DMS 273 treated with DMSO at 0.1 percent for 48 hours (cell line): ENCODE data around the gene ZAP70.
A peak's percentile ranks its signal among the peaks of the same experiment; 100 is the strongest.
"Not testable (repeated sequence)": the region's sequence is repeated elsewhere in the genome, so short reads cannot be mapped to it uniquely, and the experiment has no call there.

Experiments
- DNase-seq: peaks from one replicate; lab custom pipeline; 2025; lab: John Stamatoyannopoulos, UW

The ZAP70 gene

DNA sequence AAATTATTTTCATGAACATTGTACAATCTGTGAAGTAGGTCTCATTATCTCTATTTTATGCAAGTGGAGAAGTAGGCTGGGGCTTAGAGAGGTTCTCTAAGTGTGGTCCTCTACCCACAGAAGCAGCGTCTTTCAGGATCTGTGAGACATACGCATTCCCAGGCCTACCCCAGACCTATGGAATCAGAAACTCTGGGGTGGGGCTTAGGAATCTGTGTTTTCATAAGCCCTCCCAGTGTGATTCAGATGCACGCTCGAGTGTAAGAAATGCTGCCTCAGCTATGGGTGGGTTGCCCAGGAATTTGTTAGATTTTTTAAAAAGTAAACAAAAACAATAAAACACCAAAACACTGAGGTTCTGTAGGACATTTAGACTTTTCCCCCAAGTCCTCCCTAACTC lies 14.8 kb upstream of the ZAP70 start:
- DNase-seq = no peak

DNA sequence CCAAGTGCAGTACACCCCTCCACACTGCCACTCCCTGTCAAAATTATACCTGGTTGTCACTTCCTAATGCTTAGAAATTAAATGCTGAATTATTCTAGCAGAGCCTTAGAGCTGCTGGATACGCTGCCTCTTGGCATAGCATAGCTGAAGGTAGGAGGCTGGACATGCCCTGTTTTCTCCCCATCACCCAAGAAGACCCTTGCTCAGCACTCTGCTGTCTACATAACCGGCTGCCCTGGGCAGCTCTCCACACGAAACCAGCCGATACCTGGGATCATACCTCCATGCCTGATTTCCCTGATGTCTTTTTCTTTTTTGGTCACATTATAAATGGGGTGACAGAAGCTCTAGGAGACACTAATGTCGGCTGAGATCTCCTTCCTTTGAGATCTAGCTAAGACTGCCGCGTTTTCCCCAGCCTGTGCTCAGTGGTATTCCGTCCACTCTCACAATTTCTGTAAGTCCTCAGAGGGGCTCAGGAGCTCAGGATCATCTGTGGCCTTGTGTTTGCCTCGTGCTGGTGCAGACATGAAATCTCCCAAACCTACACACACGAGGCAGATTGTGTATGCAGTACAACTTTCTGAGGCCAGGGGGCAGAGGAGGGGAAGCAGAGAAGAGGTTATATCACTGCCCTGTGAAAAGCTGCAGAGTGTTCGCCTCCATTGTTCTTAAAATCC lies 13.5 kb upstream of the ZAP70 start:
- peak; percentile 8 for DNase-seq

DNA sequence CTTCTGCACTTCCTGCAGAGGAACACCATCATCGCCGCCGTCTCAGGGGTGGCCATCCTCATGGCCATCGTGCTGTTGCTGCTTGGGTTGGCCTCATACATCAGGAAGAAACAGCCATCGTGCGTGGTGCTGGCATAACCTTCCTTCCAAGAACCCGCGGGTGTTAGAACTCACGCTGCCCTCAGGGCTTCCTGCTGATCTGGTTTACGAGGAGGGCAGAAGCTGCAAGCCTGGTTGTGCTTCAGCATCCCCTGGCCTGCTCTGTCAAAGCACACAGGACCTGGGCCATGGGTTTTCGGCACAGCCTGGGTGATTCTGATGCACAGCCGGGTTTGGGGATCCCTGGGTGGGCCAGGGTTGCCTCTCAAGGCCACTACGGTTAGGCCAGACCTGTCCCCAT lies 12.2 kb upstream of the ZAP70 start:
- DNase-seq = no peak

DNA sequence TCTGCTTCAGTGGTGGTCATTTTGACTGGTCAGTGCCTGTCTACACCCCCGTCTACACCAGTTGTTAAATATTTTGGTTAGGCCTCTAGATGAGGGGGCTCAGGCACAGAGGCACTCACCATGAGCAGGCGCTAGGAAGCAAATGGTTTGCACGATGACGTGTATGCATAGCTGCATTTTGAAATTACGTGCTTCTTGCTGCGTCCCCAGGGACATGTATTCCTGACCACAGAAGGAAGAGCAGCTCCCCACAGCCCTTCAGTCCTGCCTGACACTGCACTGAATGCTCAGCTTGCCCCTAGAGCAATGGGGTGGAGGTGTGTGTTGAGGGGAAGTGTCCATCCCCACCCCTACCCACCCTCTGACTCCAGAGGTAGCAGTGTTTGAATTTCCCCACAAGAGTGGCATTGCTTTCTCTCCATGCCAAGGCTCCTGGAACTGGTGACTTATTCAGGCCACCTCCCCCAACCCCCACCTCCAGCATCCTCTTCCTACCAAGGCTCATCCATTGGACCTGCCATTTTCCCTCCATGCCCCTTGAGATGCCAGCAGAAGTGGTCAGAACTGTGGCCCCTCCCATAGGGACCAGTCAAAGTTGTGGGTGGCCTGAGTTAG lies 11.4 kb upstream of the ZAP70 start:
- DNase-seq = no peak

DNA sequence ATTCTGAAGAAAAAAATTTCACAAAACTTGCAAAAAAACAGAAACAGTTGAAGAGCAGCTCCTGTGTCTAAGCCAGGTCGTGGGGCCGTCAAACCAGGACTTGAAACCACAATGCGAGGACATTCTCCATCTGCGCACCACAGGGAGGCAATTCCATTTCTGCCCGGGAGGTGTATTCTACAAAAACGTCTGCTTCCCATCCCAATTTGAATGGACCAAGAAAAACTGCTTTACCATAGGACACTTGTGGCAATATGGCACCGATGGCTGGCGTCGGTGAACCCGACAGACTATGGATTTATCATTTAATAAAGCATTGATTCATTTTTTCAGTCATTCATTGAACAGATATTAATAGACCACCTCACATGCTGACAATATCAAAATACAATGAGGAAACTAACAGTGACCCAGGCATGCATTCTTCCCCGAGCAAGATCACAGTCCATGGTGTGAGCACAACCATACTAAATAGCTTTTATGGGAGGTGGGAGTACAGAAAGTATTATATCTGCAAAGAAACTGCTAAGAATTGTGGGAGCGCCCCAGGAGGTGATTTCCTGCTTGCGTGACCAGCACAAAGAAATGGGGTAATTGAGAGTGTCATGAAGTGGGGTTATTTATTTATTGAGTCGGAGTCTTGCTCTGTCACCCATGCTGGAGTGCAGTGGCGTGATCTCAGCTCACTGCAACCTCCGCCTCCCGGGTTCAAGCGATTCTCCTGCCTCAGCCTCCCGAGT lies 10.5 kb upstream of the ZAP70 start:
- DNase-seq = no peak

GRCh38 chr2:97703741-97704140 lies 9.6 kb upstream of the ZAP70 start:
- no peak for DNase-seq

DNA sequence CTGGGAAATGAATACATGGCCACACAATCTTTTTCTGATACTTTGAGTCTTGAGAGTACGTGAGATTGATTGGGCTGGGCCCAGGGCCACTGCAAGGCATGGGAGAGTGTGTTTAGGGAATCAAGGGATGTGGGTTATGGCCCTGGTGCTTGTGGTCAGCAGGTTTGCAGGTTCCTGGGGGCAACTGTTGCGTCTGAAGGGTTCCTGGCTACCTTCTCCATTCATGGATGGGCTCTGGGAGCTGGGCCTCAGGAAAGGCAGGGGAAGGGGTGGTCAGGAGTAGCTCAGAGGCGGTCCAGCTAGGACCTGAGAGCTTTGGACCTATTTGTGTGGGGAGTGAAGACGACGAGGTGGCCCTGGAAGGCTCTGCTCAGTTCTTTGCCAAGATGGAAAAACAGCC lies 8.4 kb upstream of the ZAP70 start:
- no peak for DNase-seq

DNA sequence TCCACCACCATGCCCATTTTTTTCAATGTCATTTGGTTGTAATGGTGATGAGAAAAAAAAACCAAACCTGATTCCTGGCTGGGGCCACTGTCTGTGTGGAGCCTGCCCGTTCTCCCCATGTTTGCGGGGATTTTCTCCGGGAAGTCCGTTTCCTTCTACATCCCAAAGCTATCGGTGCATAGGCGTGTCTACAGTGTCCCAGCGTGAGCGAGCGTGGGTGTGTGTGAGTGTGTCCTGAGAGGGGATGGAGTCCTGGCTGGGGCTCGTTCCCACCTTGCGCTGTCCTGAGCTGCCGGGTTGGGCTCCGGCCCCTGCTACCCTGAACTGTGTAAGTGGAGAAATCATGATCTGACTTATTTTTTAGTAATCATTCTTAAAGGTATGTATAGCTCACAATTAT lies 7.3 kb upstream of the ZAP70 start:
- no peak for DNase-seq

GRCh38 chr2:97706708-97707345 lies 6.5 kb upstream of the ZAP70 start:
- no peak for DNase-seq

DNA sequence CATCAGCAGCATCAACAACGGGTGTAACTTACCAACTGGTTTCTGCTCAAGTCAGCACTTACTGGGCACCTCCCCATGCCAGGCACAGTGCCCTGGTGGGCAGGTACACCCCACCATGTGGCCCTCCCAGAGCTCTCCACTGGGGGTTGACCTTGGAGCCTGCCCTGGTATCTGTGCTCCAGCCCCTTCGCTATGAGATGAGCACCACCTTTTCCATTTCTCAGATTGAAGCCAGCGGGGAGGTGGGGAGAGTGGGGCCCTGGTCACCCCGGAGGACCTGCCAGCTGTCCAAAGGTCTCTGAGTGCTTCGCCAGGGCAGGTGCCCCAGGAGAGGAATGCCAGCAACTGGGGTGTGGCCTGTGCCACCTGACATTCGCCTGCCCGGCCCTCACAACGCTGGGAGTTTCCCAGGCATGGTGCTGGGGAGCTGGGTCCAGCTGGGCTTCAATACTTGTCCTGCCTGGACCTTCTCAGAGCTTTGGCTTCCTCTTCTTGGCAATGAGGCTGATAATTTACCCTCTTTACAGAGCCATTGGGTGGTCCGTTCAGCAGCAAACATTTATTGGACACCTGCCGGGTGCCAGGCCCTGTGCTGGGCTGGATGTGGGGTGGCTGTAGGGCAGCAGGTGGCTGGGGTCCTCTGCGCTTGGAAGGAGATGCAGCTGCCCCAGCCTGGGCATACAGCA lies 5.9 kb upstream of the ZAP70 start:
- DNase-seq = no peak

DNA sequence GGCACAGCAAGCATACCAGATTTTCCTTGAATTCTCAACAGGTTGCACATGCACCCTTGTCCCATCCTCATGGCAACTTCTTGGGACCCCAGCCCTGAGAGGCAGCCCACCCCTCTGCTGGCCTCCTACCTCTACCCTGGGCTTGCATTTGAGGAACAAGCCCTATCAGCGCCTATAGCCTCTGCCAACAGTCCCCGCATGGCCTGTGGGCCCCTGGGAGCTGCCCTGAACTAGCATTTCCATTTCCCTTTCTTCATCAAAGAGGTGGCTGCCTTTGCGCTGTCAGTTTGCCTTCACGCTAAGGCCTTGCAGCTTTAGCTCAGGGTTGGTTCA lies 5.4 kb upstream of the ZAP70 start:
- DNase-seq = no peak

DNA sequence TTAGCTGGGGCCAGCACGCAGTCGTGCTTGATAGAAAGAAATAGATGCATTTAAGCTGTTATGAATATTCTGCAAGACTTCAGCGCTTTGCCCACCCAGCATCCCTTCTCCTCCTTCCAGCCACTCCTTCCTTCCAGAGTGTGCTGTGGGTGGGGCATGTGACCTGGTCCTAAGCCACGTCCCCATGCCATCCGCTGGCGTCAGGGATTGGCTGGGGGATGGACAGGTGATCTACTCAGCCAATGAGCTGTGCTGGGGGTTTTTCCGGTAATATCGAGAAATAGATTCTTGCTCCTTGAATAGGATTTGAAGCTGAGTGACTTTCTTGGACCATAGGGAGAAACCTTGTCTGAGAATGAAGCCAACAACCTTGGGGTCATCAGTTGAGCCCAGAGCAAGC lies 4.8 kb upstream of the ZAP70 start:
- DNase-seq = no peak

DNA sequence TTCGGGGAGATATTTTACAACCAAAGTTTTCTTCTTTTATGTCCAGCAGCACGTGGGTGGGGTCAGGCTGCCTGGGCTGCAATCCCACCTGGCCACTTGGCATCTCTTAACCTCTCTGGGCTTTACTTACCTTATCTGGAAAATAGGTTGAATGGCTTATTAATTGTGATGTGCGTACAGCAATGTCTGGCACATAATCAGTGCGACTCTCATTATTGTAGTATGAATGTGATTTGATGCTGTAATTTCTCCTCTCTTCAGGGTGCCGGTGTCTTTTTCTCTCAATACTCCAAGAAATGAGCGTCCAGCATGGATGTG lies 2.0 kb upstream of the ZAP70 start:
- DNase-seq = no peak

DNA sequence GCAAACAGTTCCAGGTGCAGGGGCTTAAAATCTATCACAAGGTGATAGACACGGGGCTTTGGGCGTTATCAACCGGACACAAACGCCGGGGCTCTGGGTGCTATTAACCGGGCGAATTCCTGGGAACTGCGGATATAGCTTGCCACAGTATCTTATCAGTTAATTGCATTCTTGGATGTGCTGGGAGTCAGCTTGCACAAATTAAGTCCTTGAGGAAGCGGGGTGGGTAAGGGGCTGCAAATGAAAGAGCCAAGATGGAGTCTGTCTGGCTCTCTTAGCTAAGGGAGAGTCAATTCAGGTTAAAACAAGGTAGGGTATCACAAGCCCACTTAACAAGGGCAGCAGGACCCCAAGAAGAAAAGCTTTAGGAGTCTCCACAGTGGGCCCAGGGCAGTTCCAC lies 1.2 kb upstream of the ZAP70 start:
- not testable (repeated sequence) for DNase-seq

DNA sequence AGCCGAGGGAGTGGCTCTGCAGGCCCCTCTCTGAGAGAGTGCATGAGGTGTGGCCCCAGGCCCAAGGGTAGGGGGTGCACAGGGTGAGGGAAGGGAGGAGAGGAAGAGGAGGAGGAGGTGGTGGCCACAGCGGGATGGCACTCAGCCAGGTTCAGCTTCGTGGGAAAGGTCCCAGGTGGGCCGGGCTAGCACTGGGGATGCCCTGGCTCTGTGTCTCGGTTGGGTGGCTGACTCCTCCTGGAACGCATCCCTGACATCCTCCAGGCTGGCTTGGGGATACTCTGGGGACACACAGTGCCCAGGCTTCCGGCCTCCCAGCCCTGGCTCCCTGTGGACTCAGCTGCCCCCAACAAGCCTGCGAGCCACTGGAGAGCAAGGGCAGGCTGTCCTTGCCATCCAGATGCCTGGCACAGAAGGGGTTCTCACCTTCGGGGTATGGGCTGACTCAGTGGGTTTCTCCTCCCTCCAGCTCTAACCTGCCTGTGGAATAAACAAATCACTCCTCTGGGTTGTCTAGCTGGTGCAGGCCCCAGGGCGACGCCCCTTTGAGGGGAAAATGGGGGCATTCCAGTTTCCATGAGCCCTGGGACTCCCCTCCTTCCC lies 582 bp upstream of the ZAP70 start:
- DNase-seq = no peak

DNA sequence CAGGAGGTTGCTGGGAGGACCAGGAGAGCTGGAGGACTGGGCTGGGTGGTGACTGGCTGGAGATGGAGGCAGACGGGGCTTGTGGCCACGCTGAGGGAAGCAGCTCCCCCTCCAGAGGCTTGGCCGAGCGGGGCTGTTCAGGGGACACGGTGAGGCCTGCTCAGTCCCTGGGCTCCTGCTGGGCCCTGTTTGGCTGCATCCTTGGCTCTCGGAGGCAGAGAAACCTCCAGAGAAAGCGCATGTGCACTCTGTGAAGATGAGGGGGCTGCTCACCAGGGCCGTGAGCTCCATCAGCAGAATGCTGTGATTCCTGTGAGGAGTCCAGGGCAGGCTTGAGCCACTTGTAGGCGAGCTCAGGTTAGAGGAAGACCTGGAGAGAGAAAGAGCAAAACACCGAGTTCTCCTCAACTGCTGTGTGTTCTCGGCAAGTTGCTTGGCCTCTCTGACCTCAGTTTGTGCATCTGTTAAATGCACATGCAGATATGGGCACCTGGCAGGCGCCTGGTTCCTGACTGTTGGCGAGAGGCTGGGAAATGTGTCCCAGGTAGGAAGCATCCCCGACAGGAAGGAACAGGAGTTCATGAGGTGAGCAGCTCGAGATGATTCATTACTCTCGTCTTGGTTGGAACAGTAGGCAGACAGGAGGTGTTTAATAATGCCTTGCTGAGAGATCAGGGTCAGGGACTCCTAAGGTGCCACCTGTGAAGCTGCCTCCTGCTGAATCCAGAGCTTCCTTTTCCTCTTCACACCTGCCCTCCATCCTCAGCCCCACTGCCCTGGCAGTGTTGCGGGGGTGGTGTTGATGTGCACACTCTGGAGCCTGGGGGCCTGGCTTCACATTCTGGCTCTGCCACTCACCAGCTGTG lies 941 bp downstream of the ZAP70 start:
- DNase-seq = no peak

DNA sequence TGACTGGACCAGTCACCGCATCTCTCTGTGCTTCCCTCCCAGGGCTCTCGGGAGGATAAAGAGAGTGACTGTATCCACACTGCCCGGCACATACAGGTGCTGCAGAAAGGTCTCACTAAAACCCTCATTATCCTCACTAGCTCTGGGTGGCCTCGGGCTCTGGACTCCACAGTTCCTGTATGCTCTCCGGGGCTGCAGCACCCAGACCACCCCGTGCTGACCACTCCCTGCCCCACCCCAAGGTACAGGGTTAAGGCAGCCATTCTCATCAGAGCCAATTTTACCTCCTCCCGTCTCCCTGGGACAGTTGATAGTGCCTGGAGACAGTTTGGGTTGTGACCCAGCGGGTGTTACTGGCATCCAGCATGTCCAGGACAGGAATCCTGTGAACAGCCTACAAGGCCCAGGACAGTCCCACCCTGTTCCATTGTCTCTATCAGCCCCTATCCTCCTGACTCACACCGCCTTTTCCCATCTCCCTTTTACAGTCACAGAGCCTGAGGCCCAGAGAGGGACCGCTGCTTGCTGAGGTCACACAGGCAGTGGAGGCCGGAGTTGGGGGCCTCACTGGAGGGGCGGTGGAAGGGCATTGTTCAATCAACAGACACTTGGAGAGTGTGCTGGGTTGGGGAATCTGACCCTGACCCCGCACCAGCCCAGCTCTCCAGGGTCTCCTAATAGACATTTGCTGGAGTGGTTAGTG lies 1.7 kb downstream of the ZAP70 start:
- no peak for DNase-seq

- DNase-seq = no peak
Observed at GRCh38 chr2:97715951-97716694, 2.7 kb downstream of the ZAP70 start.

DNA sequence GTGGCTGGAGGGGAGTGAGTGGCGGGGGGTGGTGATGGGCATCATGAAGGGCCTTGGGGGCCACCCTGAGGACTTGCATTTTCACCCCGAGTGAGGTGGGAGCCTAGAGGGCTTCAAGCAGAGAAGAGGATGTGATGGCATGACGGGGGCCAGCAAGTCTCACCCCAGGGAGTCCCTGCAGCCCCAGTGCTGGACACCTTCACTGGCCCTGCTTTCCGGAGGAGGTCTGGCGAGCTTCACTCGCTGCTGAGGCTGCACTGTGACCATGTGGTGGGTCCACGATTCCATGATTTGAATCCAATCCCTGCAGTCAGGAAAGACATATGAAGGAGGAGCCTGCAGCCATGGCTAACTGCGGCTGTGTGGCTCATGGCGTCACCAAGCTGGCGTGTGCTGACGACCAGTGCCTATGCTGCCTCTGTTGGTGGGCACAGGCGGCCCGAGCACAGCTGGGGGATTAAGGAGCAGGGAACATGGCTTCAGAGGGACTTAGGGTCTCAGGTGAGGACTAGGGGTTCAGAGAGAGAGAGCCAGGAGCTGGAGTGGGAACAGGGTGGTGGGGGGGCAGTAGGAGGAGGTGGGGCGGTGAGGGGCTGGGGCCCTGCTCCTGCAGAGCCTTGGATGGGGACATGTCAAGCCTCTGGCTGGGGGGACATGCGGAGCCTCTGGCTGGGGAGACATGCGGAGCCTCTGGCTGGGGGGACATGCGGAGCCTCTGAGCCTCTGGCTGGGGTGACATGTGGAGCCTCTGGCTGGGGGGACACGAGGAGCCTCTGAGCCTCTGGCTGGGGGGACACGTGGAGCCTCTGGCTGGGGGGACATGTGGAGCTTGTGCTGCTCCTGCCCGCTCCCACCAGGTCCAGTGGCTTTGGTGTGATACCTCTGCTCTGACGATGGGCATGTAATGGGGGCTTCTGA lies 3.6 kb downstream of the ZAP70 start:
- DNase-seq = no peak
